Measurements from ENCODE around the gene ERAS.
A peak's percentile ranks its signal among the peaks of the same experiment; 100 is the strongest.
"Not testable (repeated sequence)": the region's sequence is repeated elsewhere in the genome, so short reads cannot be mapped to it uniquely, and the experiment has no call there.

ERAS gene

GRCh38 chrX:48852857-48853256 lies 26.5 kb downstream of the ERAS start:
- ATAC-seq, result no peak
- TF ChIP-seq, protein P1, sequence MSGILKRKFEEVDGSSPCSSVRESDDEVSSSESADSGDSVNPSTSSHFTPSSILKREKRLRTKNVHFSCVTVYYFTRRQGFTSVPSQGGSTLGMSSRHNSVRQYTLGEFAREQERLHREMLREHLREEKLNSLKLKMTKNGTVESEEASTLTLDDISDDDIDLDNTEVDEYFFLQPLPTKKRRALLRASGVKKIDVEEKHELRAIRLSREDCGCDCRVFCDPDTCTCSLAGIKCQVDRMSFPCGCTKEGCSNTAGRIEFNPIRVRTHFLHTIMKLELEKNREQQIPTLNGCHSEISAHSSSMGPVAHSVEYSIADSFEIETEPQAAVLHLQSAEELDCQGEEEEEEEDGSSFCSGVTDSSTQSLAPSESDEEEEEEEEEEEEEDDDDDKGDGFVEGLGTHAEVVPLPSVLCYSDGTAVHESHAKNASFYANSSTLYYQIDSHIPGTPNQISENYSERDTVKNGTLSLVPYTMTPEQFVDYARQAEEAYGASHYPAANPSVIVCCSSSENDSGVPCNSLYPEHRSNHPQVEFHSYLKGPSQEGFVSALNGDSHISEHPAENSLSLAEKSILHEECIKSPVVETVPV (CRISPR knock-in tag; IDR thresholded peaks at IDR 0.05), result no peak
- TF ChIP-seq SNAI2 (CRISPR knock-in tag; IDR thresholded peaks at IDR 0.05) (no peak), ZNF8 (CRISPR knock-in tag; IDR thresholded peaks at IDR 0.05) (no peak), OSR1 (CRISPR knock-in tag; IDR thresholded peaks at IDR 0.05) (no peak), ZC3H10 (CRISPR knock-in tag; IDR thresholded peaks at IDR 0.05) (no peak), POU6F1 (CRISPR knock-in tag; IDR thresholded peaks at IDR 0.05; ENCODE audit: borderline replicate concordance, low read depth) (no peak), GLIS3 (CRISPR knock-in tag; IDR thresholded peaks at IDR 0.05) (no peak), ZNF70 (CRISPR knock-in tag; IDR thresholded peaks at IDR 0.05) (no peak), ARNTL (CRISPR knock-in tag; IDR thresholded peaks at IDR 0.05; ENCODE audit: borderline replicate concordance, low read depth) (no peak), CSDC2 (CRISPR knock-in tag; IDR thresholded peaks at IDR 0.05) (no peak)
- TF ChIP-seq, protein P2, sequence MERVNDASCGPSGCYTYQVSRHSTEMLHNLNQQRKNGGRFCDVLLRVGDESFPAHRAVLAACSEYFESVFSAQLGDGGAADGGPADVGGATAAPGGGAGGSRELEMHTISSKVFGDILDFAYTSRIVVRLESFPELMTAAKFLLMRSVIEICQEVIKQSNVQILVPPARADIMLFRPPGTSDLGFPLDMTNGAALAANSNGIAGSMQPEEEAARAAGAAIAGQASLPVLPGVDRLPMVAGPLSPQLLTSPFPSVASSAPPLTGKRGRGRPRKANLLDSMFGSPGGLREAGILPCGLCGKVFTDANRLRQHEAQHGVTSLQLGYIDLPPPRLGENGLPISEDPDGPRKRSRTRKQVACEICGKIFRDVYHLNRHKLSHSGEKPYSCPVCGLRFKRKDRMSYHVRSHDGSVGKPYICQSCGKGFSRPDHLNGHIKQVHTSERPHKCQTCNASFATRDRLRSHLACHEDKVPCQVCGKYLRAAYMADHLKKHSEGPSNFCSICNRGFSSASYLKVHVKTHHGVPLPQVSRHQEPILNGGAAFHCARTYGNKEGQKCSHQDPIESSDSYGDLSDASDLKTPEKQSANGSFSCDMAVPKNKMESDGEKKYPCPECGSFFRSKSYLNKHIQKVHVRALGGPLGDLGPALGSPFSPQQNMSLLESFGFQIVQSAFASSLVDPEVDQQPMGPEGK (CRISPR knock-in tag; IDR thresholded peaks at IDR 0.05; ENCODE audit: borderline replicate concordance), result no peak
- TF ChIP-seq, protein P3, sequence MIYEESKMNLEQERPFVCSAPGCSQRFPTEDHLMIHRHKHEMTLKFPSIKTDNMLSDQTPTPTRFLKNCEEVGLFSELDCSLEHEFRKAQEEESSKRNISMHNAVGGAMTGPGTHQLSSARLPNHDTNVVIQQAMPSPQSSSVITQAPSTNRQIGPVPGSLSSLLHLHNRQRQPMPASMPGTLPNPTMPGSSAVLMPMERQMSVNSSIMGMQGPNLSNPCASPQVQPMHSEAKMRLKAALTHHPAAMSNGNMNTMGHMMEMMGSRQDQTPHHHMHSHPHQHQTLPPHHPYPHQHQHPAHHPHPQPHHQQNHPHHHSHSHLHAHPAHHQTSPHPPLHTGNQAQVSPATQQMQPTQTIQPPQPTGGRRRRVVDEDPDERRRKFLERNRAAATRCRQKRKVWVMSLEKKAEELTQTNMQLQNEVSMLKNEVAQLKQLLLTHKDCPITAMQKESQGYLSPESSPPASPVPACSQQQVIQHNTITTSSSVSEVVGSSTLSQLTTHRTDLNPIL (CRISPR knock-in tag; IDR thresholded peaks at IDR 0.05; ENCODE audit: low read depth), result no peak

GRCh38 chrX:48853494-48853893 lies 27.2 kb downstream of the ERAS start:
- ATAC-seq, result not testable (repeated sequence)

GRCh38 chrX:48854121-48854804 lies 27.9 kb downstream of the ERAS start:
- ATAC-seq, result not testable (repeated sequence)

DNA sequence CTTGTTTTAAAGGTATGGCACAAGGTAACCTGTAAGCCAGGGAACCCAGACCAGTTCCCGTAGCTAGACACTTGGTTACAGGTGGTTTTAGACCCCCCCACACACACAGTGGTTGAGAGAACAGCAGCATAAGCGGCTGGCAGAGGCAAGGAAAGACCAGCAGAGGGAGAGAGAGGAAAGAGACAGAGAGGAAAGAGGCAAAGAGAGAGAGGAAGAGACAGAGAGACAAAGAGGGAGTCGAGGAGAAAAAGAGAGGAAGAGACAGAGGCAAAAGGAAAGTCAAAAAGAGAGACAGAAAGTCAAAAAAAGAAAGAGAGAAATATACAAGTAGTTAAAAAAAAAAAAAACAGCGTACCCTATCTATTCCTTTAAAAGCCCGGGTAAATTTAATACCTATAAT lies 28.6 kb downstream of the ERAS start:
- TF ChIP-seq ZNF565 (CRISPR knock-in tag; conservative IDR thresholded peaks at IDR 0.05; ENCODE audit: low read depth) (no peak), GLIS3 (CRISPR knock-in tag; IDR thresholded peaks at IDR 0.05) (no peak), ISL1 (CRISPR knock-in tag; IDR thresholded peaks at IDR 0.05) (no peak), ZNF8 (CRISPR knock-in tag; IDR thresholded peaks at IDR 0.05) (no peak), ZNF70 (CRISPR knock-in tag; IDR thresholded peaks at IDR 0.05) (no peak), ZFP30 (CRISPR knock-in tag; IDR thresholded peaks at IDR 0.05) (no peak), CSDC2 (CRISPR knock-in tag; IDR thresholded peaks at IDR 0.05) (no peak), TOX (CRISPR knock-in tag; IDR thresholded peaks at IDR 0.05; ENCODE audit: borderline replicate concordance) (no peak), TCF4 (CRISPR knock-in tag; IDR thresholded peaks at IDR 0.05; ENCODE audit: borderline replicate concordance) (no peak)
- TF ChIP-seq, protein P1 (CRISPR knock-in tag; IDR thresholded peaks at IDR 0.05), result no peak
- ATAC-seq, result no peak

DNA sequence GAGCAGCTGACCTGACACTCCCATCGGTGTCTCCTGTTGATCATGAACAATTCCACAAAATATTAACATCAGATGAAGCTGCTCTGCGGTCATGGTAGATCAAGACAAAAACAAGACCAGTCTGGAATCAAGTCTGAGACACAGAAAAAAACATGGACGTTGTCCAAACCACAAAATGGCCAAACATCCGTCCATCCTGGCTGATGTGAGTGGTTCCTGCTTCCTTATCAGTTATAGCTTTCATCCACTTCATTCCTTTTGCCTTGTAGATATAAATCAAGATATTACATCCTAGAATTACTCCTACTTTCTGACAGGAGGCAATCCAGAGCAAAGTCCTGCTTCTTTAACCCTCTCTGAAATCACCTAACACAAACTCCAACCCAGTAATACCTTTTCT lies 37.9 kb downstream of the ERAS start:
- TF ChIP-seq ARNTL (CRISPR knock-in tag; IDR thresholded peaks at IDR 0.05; ENCODE audit: borderline replicate concordance, low read depth) (no peak), ISL1 (CRISPR knock-in tag; IDR thresholded peaks at IDR 0.05) (peak; percentile 67)
- ATAC-seq, result peak; percentile 76

DNA sequence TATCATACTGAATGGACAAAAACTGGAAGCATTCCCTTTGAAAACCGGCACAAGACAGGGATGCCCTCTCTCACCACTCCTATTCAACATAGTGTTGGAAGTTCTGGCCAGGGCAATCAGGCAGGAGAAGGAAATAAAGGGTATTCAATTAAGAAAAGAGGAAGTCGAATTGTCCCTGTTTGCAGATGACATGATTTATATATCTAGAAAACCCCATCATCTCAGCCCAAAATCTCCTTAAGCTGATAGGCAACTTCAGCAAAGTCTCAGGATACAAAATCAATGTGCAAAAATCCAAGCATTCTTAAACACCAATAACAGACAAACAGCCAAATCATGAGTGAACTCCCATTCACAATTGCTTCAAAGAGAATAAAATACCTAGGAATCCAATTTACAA lies 45.7 kb downstream of the ERAS start:
- not testable (repeated sequence) for ATAC-seq

GRCh38 chrX:48876944-48877343 lies 50.6 kb downstream of the ERAS start:
- not testable (repeated sequence) for ATAC-seq
